GM12872 (cell line): Measurements from ENCODE around the gene DACH1.

Experiments used
- CTCF ChIP-seq: IDR thresholded peaks from 3 replicates; pipeline ENCODE4 v1.5.1; 2011; ENCODE audit warnings: low read depth, mild to moderate bottlenecking, low read length, moderate library complexity; ENCODE audit not compliant: insufficient read depth

Gene DACH1

GRCh38 chr13:71803066-71803465 lies 63.9 kb downstream of the DACH1 start:
- TF ChIP-seq CTCF = no peak

GRCh38 chr13:71801781-71802180 lies 65.2 kb downstream of the DACH1 start:
- no peak for TF ChIP-seq CTCF

GRCh38 chr13:71801165-71801760 lies 65.7 kb downstream of the DACH1 start:
- TF ChIP-seq CTCF = no peak

- TF ChIP-seq CTCF = no peak
These were observed 67.7 kb downstream of the DACH1 start for GRCh38 chr13:71799324-71799723.

- no peak for TF ChIP-seq CTCF
These were observed 68.3 kb downstream of the DACH1 start for GRCh38 chr13:71798707-71799106.

- no peak for TF ChIP-seq CTCF
These were observed 69.5 kb downstream of the DACH1 start for GRCh38 chr13:71797517-71797916.

GRCh38 chr13:71789693-71790329 lies 77.2 kb downstream of the DACH1 start:
- no peak for TF ChIP-seq CTCF
